Nucleus accumbens (tissue), 56 donors: Measurements from ENCODE around the gene PHF21A.

Experiments
- DNase-seq, 56 donors: peaks; one replicate each; lab custom pipeline; 2025; lab: John Stamatoyannopoulos, UW

The PHF21A gene

GRCh38 chr11:45942381-45942780, 178.9 kb downstream of the PHF21A start:
- no peak for DNase-seq

- DNase-seq, result no peak
Observed at GRCh38 chr11:45941285-45941684, 180.0 kb downstream of the PHF21A start.

- DNase-seq, result no peak
Observed at GRCh38 chr11:45939836-45940235, 181.4 kb downstream of the PHF21A start.

- no peak for DNase-seq
Observed at GRCh38 chr11:45937916-45938315, 183.3 kb downstream of the PHF21A start.

- no peak for DNase-seq
Observed at GRCh38 chr11:45936511-45937054, 184.7 kb downstream of the PHF21A start.

- no peak for DNase-seq
Observed at GRCh38 chr11:45935349-45936064, 185.7 kb downstream of the PHF21A start.

GRCh38 chr11:45934580-45935318, 186.5 kb downstream of the PHF21A start:
- DNase-seq, result no peak

- no peak for DNase-seq
Observed at GRCh38 chr11:45933846-45934579, 187.2 kb downstream of the PHF21A start.

- no peak for DNase-seq
Observed at GRCh38 chr11:45933131-45933831, 188.0 kb downstream of the PHF21A start.

GRCh38 chr11:45932217-45932616, 189.0 kb downstream of the PHF21A start:
- DNase-seq, result no peak

GRCh38 chr11:45931739-45932138, 189.5 kb downstream of the PHF21A start:
- no peak for DNase-seq

GRCh38 chr11:45930951-45931570, 190.2 kb downstream of the PHF21A start:
- DNase-seq, result no peak

GRCh38 chr11:45930031-45930794, 191.0 kb downstream of the PHF21A start:
- peak in 11 of 56 donors; percentile 20 to 56 (median 43) for DNase-seq

- DNase-seq, result no peak
Observed at GRCh38 chr11:45929486-45930030, 191.7 kb downstream of the PHF21A start.

- no peak for DNase-seq
Observed at GRCh38 chr11:45928535-45929215, 192.6 kb downstream of the PHF21A start.

- no peak for DNase-seq
Observed at GRCh38 chr11:45927684-45928413, 193.4 kb downstream of the PHF21A start.

GRCh38 chr11:45927332-45927683, 193.9 kb downstream of the PHF21A start:
- no peak for DNase-seq
